H1 (cell line): ENCODE data around the gene EMC10. TPM values are rescaled to one million over a fixed set of nuclear protein-coding genes. Genes with fewer than 3 reads are reported as not detected.

Experiments
- CTCF ChIA-PET: fragments of 300-600 bp; sonication (Branson Sonifier 250); formaldehyde crosslinking; loops from one replicate; lab custom pipeline; 2021; ENCODE audit not compliant: partially characterized antibody; lab: Charles Lee
- POLR2A ChIA-PET: fragments of 300-600 bp; sonication (Branson Sonifier 250); formaldehyde crosslinking; loops from one replicate; lab custom pipeline; 2021; ENCODE audit warnings: inconsistent platforms; ENCODE audit not compliant: partially characterized antibody; lab: Charles Lee
- DNase-seq, 2 experiments: peaks; one replicate each; pipeline versions ENCODE4 v3.0.0 to v3.0.0-alpha.2; 2010 to 2022; ENCODE audit warnings: low spot score in 2 of 2, low read depth in 1 of 2, mixed read lengths in 1 of 2
- FAIRE-seq: peaks from 2 replicates; lab custom pipeline; 2011; peaks lifted over from hg19 to GRCh38; lab: Jason Lieb, UNC
- H2AFZ ChIP-seq: 2 replicates; pipeline ENCODE4 v1.8.1; 2012; ENCODE audit warnings: low read length, inconsistent platforms
- H2AK5ac ChIP-seq: 2 replicates; pipeline ENCODE4 v1.6.1; 2013; ENCODE audit warnings: low read depth, low read length
- H2BK120ac ChIP-seq: replicated peaks from 2 replicates; pipeline ENCODE3; 2013; ENCODE audit warnings: low read depth, low read length, inconsistent platforms
- H2BK12ac ChIP-seq: 2 replicates; pipeline ENCODE4 v1.6.1; 2013; ENCODE audit warnings: low read depth, low read length
- H2BK15ac ChIP-seq: 2 replicates; pipeline ENCODE4 v1.6.1; 2013; ENCODE audit warnings: low read length
- H2BK20ac ChIP-seq: 2 replicates; pipeline ENCODE4 v1.6.1; 2013; ENCODE audit warnings: low read length
- H2BK5ac ChIP-seq: 2 replicates; pipeline ENCODE4 v1.6.1; 2013; ENCODE audit warnings: low read depth, low read length
- H3K14ac ChIP-seq: 2 replicates; pipeline ENCODE4 v1.6.1; 2013; ENCODE audit warnings: inconsistent platforms; ENCODE audit not compliant: insufficient read length
- H3K18ac ChIP-seq: 2 replicates; pipeline ENCODE4 v1.6.1; 2013; ENCODE audit warnings: low read length; ENCODE audit errors: extremely low read depth
- H3K23ac ChIP-seq: 2 replicates; pipeline ENCODE4 v1.6.1; 2013; ENCODE audit warnings: inconsistent platforms; ENCODE audit not compliant: insufficient read length
- H3K23me2 ChIP-seq: 2 replicates; pipeline ENCODE4 v1.6.1; 2013; ENCODE audit warnings: low read depth, low read length
- H3K27ac ChIP-seq: 2 replicates; pipeline ENCODE4 v1.6.1; 2011; ENCODE audit warnings: low read depth, low read length, inconsistent platforms
- H3K27me3 ChIP-seq, 4 experiments: replicated peaks in 1 of 4; 1 replicate in 1 of 4; 2 replicates in 3 of 4; pipeline versions ENCODE4 v1.6.1 to v1.8.1; 2011 to 2013; ENCODE audit warnings: low read length in 3 of 4, mild to moderate bottlenecking in 3 of 4, inconsistent platforms in 2 of 4, mixed read lengths in 2 of 4, moderate library complexity in 1 of 4; ENCODE audit not compliant: control insufficient read depth in 3 of 4, insufficient read depth in 3 of 4; ENCODE audit errors: extremely low read depth in 1 of 4
- H3K36me3 ChIP-seq, 4 experiments: 2 replicates each; pipeline versions ENCODE4 v1.6.1 to v1.8.1; 2011 to 2013; ENCODE audit warnings: mild to moderate bottlenecking in 4 of 4, low read length in 3 of 4, moderate library complexity in 2 of 4, control low read depth in 1 of 4, inconsistent platforms in 1 of 4; ENCODE audit not compliant: insufficient read depth in 4 of 4, control insufficient read depth in 2 of 4
- H3K4ac ChIP-seq: replicated peaks from 2 replicates; pipeline ENCODE3; 2013; ENCODE audit warnings: low read length, low read depth, mixed read lengths, inconsistent platforms; ENCODE audit not compliant: insufficient read length
- H3K4me1 ChIP-seq, 4 experiments: replicated peaks in 1 of 4; 1 replicate in 1 of 4; 2 replicates in 3 of 4; pipeline versions ENCODE4 v1.6.1 to v1.8.1; 2011 to 2013; ENCODE audit warnings: low read length in 3 of 4, inconsistent platforms in 2 of 4, mixed read lengths in 1 of 4; ENCODE audit not compliant: insufficient read depth in 4 of 4, control insufficient read depth in 3 of 4
- H3K4me2 ChIP-seq, 2 experiments: 2 replicates each; pipeline versions ENCODE4 v1.6.1 to v1.8.1; 2011 to 2013; ENCODE audit warnings: low read depth in 2 of 2, low read length in 2 of 2, control low read depth in 1 of 2, inconsistent platforms in 1 of 2, mild to moderate bottlenecking in 1 of 2; ENCODE audit not compliant: insufficient read depth in 1 of 2
- H3K4me3 ChIP-seq, 4 experiments: fragments of 200-600, 300-600 bp in 1 of 4; sonication (generic), shearing (Covaris generic), sonication (Bioruptor Twin) in 1 of 4; 2 replicates each; pipeline versions ENCODE4 v1.5.1 to v1.8.1; 2011 to 2016; ENCODE audit warnings: low read length in 4 of 4, low read depth in 3 of 4, control low read depth in 2 of 4, inconsistent platforms in 2 of 4, mild to moderate bottlenecking in 2 of 4, mixed read lengths in 1 of 4, moderate library complexity in 1 of 4; ENCODE audit not compliant: insufficient read depth in 2 of 4; ENCODE audit errors: extremely low read depth in 1 of 4
- H3K56ac ChIP-seq: replicated peaks from 2 replicates; pipeline ENCODE3; 2013; ENCODE audit warnings: low read depth, mild to moderate bottlenecking, mixed read lengths, low read length, inconsistent platforms; ENCODE audit not compliant: insufficient read length
- H3K79me1 ChIP-seq: 2 replicates; pipeline ENCODE4 v1.6.1; 2013; ENCODE audit warnings: low read depth, low read length, control low read depth
- H3K79me2 ChIP-seq, 2 experiments: 2 replicates each; pipeline versions ENCODE4 v1.6.1 to v1.8.1; 2012 to 2013; ENCODE audit warnings: low read length in 2 of 2, mild to moderate bottlenecking in 2 of 2, inconsistent platforms in 1 of 2; ENCODE audit not compliant: insufficient read depth in 2 of 2, control insufficient read depth in 1 of 2
- H3K9ac ChIP-seq, 4 experiments: replicated peaks in 1 of 4; 1 replicate in 1 of 4; 2 replicates in 3 of 4; pipeline versions ENCODE4 v1.6.1 to v1.8.1; 2011 to 2013; ENCODE audit warnings: low read depth in 3 of 4, low read length in 3 of 4, control low read depth in 2 of 4, mild to moderate bottlenecking in 2 of 4, moderate library complexity in 2 of 4, inconsistent platforms in 1 of 4; ENCODE audit errors: extremely low read depth in 1 of 4
- H3K9me3 ChIP-seq, 2 experiments: 2 replicates each; pipeline versions ENCODE4 v1.6.1 to v1.8.1; 2012 to 2013; ENCODE audit warnings: mild to moderate bottlenecking in 2 of 2, moderate library complexity in 2 of 2, control low read depth in 1 of 2, inconsistent platforms in 1 of 2, low read depth in 1 of 2, low read length in 1 of 2, mixed read lengths in 1 of 2; ENCODE audit not compliant: insufficient read depth in 2 of 2
- H4K20me1 ChIP-seq, 2 experiments: replicated peaks in 1 of 2; 2 replicates each; pipeline versions ENCODE3 to v1.8.1; 2011 to 2013; ENCODE audit warnings: inconsistent platforms in 2 of 2, low read length in 2 of 2, mild to moderate bottlenecking in 1 of 2; ENCODE audit not compliant: insufficient read depth in 2 of 2, control insufficient read depth in 1 of 2
- H4K5ac ChIP-seq: 2 replicates; pipeline ENCODE4 v1.6.1; 2013; ENCODE audit warnings: low read length, low read depth, mixed read lengths, inconsistent platforms; ENCODE audit not compliant: insufficient read length
- H4K8ac ChIP-seq: 2 replicates; pipeline ENCODE4 v1.8.0; 2013; ENCODE audit warnings: mild to moderate bottlenecking, moderate library complexity, low read length, inconsistent platforms; ENCODE audit not compliant: insufficient read depth; ENCODE audit errors: extremely low read depth
- H4K91ac ChIP-seq: replicated peaks from 2 replicates; pipeline ENCODE3; 2013; ENCODE audit warnings: low read length, mixed read lengths, inconsistent platforms; ENCODE audit not compliant: insufficient read length
- ATF2 ChIP-seq: IDR thresholded peaks from 2 replicates; pipeline ENCODE4 v1.6.1; 2012; ENCODE audit warnings: low read length, inconsistent platforms
- BCL11A ChIP-seq, 2 experiments: IDR thresholded peaks; one replicate each; pipeline ENCODE4 v1.6.1; 2011; ENCODE audit warnings: low read depth in 2 of 2, low read length in 2 of 2, mild to moderate bottlenecking in 2 of 2
- CTCF ChIP-seq, 3 experiments: IDR thresholded peaks; 1 replicate in 2 of 3; 2 replicates in 1 of 3; pipeline versions ENCODE4 v1.5.1 to v1.6.1; 2011; ENCODE audit warnings: low read length in 3 of 3, mild to moderate bottlenecking in 3 of 3, inconsistent platforms in 2 of 3, low read depth in 1 of 3, moderate library complexity in 1 of 3; ENCODE audit not compliant: insufficient read depth in 1 of 3; ENCODE audit errors: control extremely low read depth in 1 of 3
- MAX ChIP-seq: IDR thresholded peaks from 2 replicates; pipeline ENCODE4 v1.6.1; 2012; ENCODE audit warnings: inconsistent platforms
- PHF8 ChIP-seq: fragments of 200-600 bp; sonication (generic); conservative IDR thresholded peaks from 2 replicates; pipeline ENCODE4 v1.7.1; 2012; ENCODE audit warnings: low read depth, mild to moderate bottlenecking, inconsistent platforms, low read length, moderate library complexity
- POU5F1 ChIP-seq: IDR thresholded peaks from 2 replicates; pipeline ENCODE4 v1.6.1; 2011; ENCODE audit warnings: low read depth, mild to moderate bottlenecking, low read length, moderate library complexity
- SP4 ChIP-seq: IDR thresholded peaks from 2 replicates; pipeline ENCODE4 v1.6.1; 2012; ENCODE audit warnings: low read length, inconsistent platforms
- TBP ChIP-seq: IDR thresholded peaks from 2 replicates; pipeline ENCODE4 v1.6.1; 2011; ENCODE audit warnings: low read depth, low read length, improper control_type of control experiment
- whole genome bisulfite sequencing, 2 experiments: shearing (Covaris generic) in 1 of 2; methylation state at CpG; one replicate each; pipeline versions ENCODE4 v1.1.6 to v1.1.7; 2013 to 2015; ENCODE audit warnings: low lambda C conversion rate in 2 of 2, mixed read lengths in 2 of 2, inconsistent platforms in 1 of 2, low coverage in 1 of 2, missing lambda C conversion rate in 1 of 2; ENCODE audit not compliant: insufficient replicate concordance in 2 of 2, insufficient coverage in 1 of 2, insufficient read length in 1 of 2; ENCODE audit errors: extremely low coverage in 1 of 2, missing lambda C conversion rate in 1 of 2; 5-methylcytosine and 5-hydroxymethylcytosine counted together
- polyA plus RNA-seq, 7 experiments: library from polyadenylated mRNA; depleted of rRNA in 3 of 7; stranded (reverse) in 5 of 7; unstranded in 2 of 7; fragments of >200 nt in 5 of 7; fragments of 200-250 nt in 2 of 7; gene quantifications; 1 replicate in 5 of 7; 2 replicates in 1 of 7; 4 replicates in 1 of 7; pipeline versions ENCODE4 v1.2.1 to v1.2.3, GENCODE V29; 2011 to 2013; ENCODE audit warnings: missing spikeins in 2 of 7, mixed read lengths in 2 of 7
- total RNA-seq: library from RNA; stranded (reverse); fragmentation: NEBNext Ultra II Directional; extraction: Animal tissue kit (Norgen Biotek cat#: 25700); gene quantifications from 2 replicates; pipeline ENCODE4 v1.2.1, GENCODE V29; 2021

EMC10 gene
- total and polyA plus RNA-seq, 2 of the 8 experiments (the other 6 are each of a cell fraction or from before 2014, with no cell fraction given): 77.6 to 103 TPM

- H3K79me2 ChIP-seq: no peaks in the 10 kb centered on the region
- no peak overlapping the region for H3K27ac ChIP-seq
- POLR2A ChIA-PET: no interaction called here
- WGBS, 2 experiments: 91% methylated on average over 4 of the region's 4 CpGs; no CpG with 5 or more reads in 1 of the 2 experiments
- H4K8ac ChIP-seq: no peak overlapping the region
- no peak overlapping the region for H3K23ac ChIP-seq
- H4K91ac ChIP-seq: no peak overlapping the region
- no peak overlapping the region for H4K5ac ChIP-seq
- H3K36me3 ChIP-seq: 0 out of 8 replicates have a peak, but pooled peaks cover 0 to 3% (median 0%) of the 10 kb centered on the region in 4 experiments
- DNase-seq: no peak
- FAIRE-seq: no peak
- no peak overlapping the region for H3K14ac ChIP-seq
- no peak overlapping the region for H2BK20ac ChIP-seq
- no peak overlapping the region for H2BK5ac ChIP-seq
- no peak overlapping the region for H3K56ac ChIP-seq
- H3K18ac ChIP-seq: no peak overlapping the region
- H2BK120ac ChIP-seq: no peak overlapping the region
- no peak overlapping the region for H3K4me3 ChIP-seq
- H3K79me1 ChIP-seq: no peaks in the 10 kb centered on the region
- no peak overlapping the region for H2BK15ac ChIP-seq
- H4K20me1 ChIP-seq: peaks cover 0 to 4% of the 10 kb centered on the region in 2 experiments
- CTCF ChIA-PET: interaction anchor here (0.7 to 17.1 kb wide), 7 partner anchors 13 to 250 kb away, joined by 3 to 269 read pairs (median 4); partner anchors contain the start of genes ASPDH and JOSD2
- H2BK12ac ChIP-seq: no peak overlapping the region
- H3K23me2 ChIP-seq: no peaks in the 10 kb centered on the region; the same call in 1 of the 2 replicates
- no peak overlapping the region for H3K4me2 ChIP-seq
- peaks cover 0 to 5% (median 1%) of the 10 kb centered on the region in 4 experiments; a peak in 3 of 7 replicates for H3K4me1 ChIP-seq
- no peak overlapping the region for H2AK5ac ChIP-seq
- no peak overlapping the region for H3K4ac ChIP-seq
- no peak overlapping the region for H2AFZ ChIP-seq
- no peak overlapping the region for H3K9ac ChIP-seq
- H3K27me3 ChIP-seq: no peaks in the 10 kb centered on the region; a peak in 1 of 7 replicates
- H3K9me3 ChIP-seq: peaks cover 0 to 3% of the 10 kb centered on the region in 2 experiments; a peak in 1 of 4 replicates
- TF ChIP-seq PHF8: no peak
- no peak for TF ChIP-seq TBP
- TF ChIP-seq CTCF (IDR thresholded peaks at IDR 0.05; ENCODE audit: control extremely low read depth in 1 of 3, insufficient read depth in 1 of 3, low read depth in 1 of 3, low read length in 3 of 3): no peak
- TF ChIP-seq MAX: no peak
- no peak for TF ChIP-seq BCL11A (IDR thresholded peaks at IDR 0.05; ENCODE audit: low read depth in 2 of 2, low read length in 2 of 2)
- TF ChIP-seq POU5F1: no peak
- no peak for TF ChIP-seq SP4
- no peak for TF ChIP-seq ATF2
Measured at GRCh38 chr19:50532952-50533351, 56.6 kb downstream of the EMC10 start.
